BE2C (cell line): ENCODE data around the gene POU3F1.

Experiments
- DNase-seq: peaks from one replicate; pipeline ENCODE4 v3.0.0-alpha.2; 2020
- H3K27me3 ChIP-seq: fragments of 250-450 bp; sonication (Bioruptor Pico); 2 replicates; pipeline ENCODE4 v1.5.1; 2020; ENCODE audit warnings: mild to moderate bottlenecking
- H3K36me3 ChIP-seq: fragments of 250-450 bp; sonication (Bioruptor Pico); 2 replicates; pipeline ENCODE4 v1.5.1; 2020; ENCODE audit warnings: mild to moderate bottlenecking
- H3K4me1 ChIP-seq: fragments of 250-450 bp; sonication (Bioruptor Pico); 2 replicates; pipeline ENCODE4 v1.5.1; 2020
- H3K4me3 ChIP-seq: 2 replicates; pipeline ENCODE4 v1.5.1; 2011; ENCODE audit warnings: low read depth, low read length
- H3K9me3 ChIP-seq: fragments of 250-450 bp; sonication (Bioruptor Pico); 2 replicates; pipeline ENCODE4 v1.5.1; 2020
- CTCF ChIP-seq: IDR thresholded peaks from 2 replicates; pipeline ENCODE4 v1.5.1; 2012; ENCODE audit warnings: mild to moderate bottlenecking, low read depth, low read length

POU3F1 gene

GRCh38 chr1:38071312-38072256, 25.0 kb upstream of the POU3F1 start:
- Histone ChIP-seq H3K27me3 (no peaks in the 10 kb centered on the region), H3K36me3 (no peaks in the 10 kb centered on the region), H3K4me1 (peaks cover 4% of the 10 kb centered on the region), H3K9me3 (no peaks in the 10 kb centered on the region), H3K4me3 (no peak overlapping the region)
- no peak for DNase-seq
- TF ChIP-seq CTCF, result peak; percentile 51

DNA sequence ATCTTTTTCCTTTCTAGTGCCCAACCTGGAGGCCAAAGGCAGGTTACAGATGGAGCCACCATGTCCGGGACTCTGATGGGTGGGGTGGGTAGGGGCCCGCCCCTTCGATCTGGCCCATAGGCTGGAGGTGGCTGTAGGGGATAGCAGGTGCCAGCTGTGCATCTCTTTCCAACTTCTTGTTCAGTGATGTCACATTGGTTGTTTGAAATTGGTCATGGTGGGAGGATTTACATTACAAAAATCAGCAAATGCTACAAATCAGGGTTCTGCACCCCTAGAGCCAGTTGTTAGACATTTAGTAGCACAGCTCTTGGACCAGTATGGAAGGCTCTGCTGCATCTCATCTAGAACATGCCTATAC, 22.4 kb upstream of the POU3F1 start:
- H3K4me1 ChIP-seq, result no peaks in the 10 kb centered on the region
- H3K27me3 ChIP-seq, result no peaks in the 10 kb centered on the region
- DNase-seq, result no peak
- no peaks in the 10 kb centered on the region for H3K9me3 ChIP-seq
- no peak overlapping the region for H3K4me3 ChIP-seq
- H3K36me3 ChIP-seq, result no peaks in the 10 kb centered on the region
- TF ChIP-seq CTCF, result no peak

- Histone ChIP-seq H3K4me1 (no peaks in the 10 kb centered on the region), H3K27me3 (no peaks in the 10 kb centered on the region), H3K36me3 (no peaks in the 10 kb centered on the region), H3K9me3 (no peaks in the 10 kb centered on the region), H3K4me3 (no peak overlapping the region)
- DNase-seq, result no peak
- no peak for TF ChIP-seq CTCF
Measured at GRCh38 chr1:38068220-38068979, 21.8 kb upstream of the POU3F1 start.

- Histone ChIP-seq H3K36me3 (no peaks in the 10 kb centered on the region), H3K4me3 (no peak overlapping the region), H3K4me1 (no peaks in the 10 kb centered on the region), H3K27me3 (no peaks in the 10 kb centered on the region), H3K9me3 (no peaks in the 10 kb centered on the region)
- no peak for DNase-seq
- no peak for TF ChIP-seq CTCF
Measured at GRCh38 chr1:38064197-38064903, 17.8 kb upstream of the POU3F1 start.

DNA sequence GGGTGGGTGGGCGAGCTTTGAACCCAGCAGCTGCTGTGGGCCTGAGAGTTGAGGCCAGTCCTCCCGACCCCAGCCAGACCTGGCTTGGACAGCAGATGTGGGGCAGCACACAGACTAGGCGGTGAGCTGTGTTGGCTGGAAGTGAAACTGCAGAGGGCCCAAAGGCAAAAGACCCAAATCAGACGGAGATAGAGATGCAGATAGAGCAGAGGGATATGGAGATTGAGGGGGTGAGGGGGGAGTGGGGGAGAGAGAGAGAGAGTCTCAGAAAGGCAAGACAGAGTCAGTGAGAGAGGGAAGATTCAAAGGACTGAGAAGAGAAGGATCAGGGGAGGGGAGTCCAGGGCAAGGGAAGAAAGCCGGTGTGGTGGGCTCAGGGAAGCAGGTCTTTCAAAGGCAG, 17.0 kb upstream of the POU3F1 start:
- no peak for TF ChIP-seq CTCF
- no peak overlapping the region for H3K4me3 ChIP-seq
- H3K9me3 ChIP-seq, result no peaks in the 10 kb centered on the region
- no peaks in the 10 kb centered on the region for H3K36me3 ChIP-seq
- DNase-seq, result no peak
- no peaks in the 10 kb centered on the region for H3K27me3 ChIP-seq
- H3K4me1 ChIP-seq, result no peaks in the 10 kb centered on the region
